ENCODE data around the gene RAB8B.

- TF ChIP-seq CTCF (IDR thresholded peaks at IDR 0.05) (no peak), POLR2A (IDR thresholded peaks at IDR 0.05) (no peak)
These were observed 29.8 kb downstream of the RAB8B start for GRCh38 chr15:63219196-63219710.
